LNCaP clone FGC (cell line): Measurements from ENCODE around the gene ITPR2.

Experiments used
- DNase-seq: peaks from one replicate; pipeline ENCODE4 v3.0.0-alpha.2; 2011; ENCODE audit warnings: low read depth
- H3K4me3 ChIP-seq: 2 replicates; pipeline ENCODE4 v1.5.1; 2011; ENCODE audit warnings: mild to moderate bottlenecking, low read depth, low read length, control low read depth
- TF ChIP-seq, protein P1 (sequence below): IDR thresholded peaks from 2 replicates; pipeline ENCODE4 v1.5.1; 2012; ENCODE audit warnings: mild to moderate bottlenecking; ENCODE audit not compliant: control insufficient read depth, insufficient read depth; ENCODE audit errors: extremely low read depth

Gene ITPR2

GRCh38 chr12:26573225-26573909 lies 259.6 kb downstream of the ITPR2 start:
- no peak for DNase-seq
- no peak overlapping the region for H3K4me3 ChIP-seq

GRCh38 chr12:26572137-26572536 lies 260.9 kb downstream of the ITPR2 start:
- no peak for DNase-seq
- TF ChIP-seq, protein P1, sequence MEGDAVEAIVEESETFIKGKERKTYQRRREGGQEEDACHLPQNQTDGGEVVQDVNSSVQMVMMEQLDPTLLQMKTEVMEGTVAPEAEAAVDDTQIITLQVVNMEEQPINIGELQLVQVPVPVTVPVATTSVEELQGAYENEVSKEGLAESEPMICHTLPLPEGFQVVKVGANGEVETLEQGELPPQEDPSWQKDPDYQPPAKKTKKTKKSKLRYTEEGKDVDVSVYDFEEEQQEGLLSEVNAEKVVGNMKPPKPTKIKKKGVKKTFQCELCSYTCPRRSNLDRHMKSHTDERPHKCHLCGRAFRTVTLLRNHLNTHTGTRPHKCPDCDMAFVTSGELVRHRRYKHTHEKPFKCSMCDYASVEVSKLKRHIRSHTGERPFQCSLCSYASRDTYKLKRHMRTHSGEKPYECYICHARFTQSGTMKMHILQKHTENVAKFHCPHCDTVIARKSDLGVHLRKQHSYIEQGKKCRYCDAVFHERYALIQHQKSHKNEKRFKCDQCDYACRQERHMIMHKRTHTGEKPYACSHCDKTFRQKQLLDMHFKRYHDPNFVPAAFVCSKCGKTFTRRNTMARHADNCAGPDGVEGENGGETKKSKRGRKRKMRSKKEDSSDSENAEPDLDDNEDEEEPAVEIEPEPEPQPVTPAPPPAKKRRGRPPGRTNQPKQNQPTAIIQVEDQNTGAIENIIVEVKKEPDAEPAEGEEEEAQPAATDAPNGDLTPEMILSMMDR, result no peak
- H3K4me3 ChIP-seq, result no peak overlapping the region

More at GRCh38 chr12:26573225-26573909, 259.6 kb downstream of the ITPR2 start:
- TF ChIP-seq, protein P1, result no peak

DNA sequence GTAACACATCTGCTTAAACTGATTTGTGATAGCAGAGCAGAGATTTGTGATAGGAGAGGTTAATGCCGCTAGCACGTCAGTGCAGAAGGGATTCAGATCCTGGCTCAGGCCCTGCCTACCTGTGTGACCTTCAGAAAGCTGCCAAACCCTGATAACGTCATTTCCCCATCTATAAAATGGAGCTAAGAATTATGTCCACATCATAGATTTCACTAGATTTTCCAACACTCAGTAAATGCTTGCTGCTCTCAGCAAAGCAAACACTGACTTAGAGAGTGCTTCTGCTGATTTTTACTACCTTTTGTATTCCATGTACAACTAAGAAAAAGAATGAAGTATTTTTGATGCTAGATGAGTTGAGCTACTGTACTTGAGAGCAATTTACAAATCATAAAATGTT lies 261.4 kb downstream of the ITPR2 start:
- no peak for DNase-seq
- H3K4me3 ChIP-seq, result no peak overlapping the region
- TF ChIP-seq, protein P1, result no peak

GRCh38 chr12:26567126-26567525 lies 265.9 kb downstream of the ITPR2 start:
- DNase-seq, result no peak
- TF ChIP-seq, protein P1, result no peak
- no peak overlapping the region for H3K4me3 ChIP-seq

DNA sequence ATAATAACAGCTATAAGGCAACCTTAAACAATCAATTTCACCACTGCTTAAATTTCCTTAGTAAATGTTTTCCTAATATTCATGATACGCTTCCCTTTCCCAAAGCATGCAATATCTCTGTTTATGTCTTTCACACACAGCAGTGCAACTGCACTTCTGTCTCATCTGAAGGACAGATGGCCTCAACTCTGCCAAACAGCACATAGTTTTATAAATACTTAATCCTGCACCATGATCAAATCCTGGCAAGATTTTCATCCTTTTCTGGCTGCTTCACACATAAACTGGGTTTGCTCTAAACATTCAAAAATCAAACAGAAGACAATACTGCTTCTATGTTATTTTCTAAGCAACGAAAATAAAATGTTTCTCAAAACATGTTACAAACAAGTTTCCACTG lies 266.3 kb downstream of the ITPR2 start:
- no peak for DNase-seq
- TF ChIP-seq, protein P1, result no peak
- H3K4me3 ChIP-seq, result no peak overlapping the region

- TF ChIP-seq, protein P1, result no peak
- no peak overlapping the region for H3K4me3 ChIP-seq
These were observed 266.8 kb downstream of the ITPR2 start for GRCh38 chr12:26566186-26566585.

GRCh38 chr12:26564391-26564790 lies 268.6 kb downstream of the ITPR2 start:
- TF ChIP-seq, protein P1, result no peak
- H3K4me3 ChIP-seq, result no peak overlapping the region
- DNase-seq, result no peak

More at GRCh38 chr12:26566186-26566585, 266.8 kb downstream of the ITPR2 start:
- no peak for DNase-seq
